Common myeloid progenitor, CD34-positive (primary cell): ENCODE results near the gene ATP8A2.
"Not testable (repeated sequence)": the region's sequence is repeated elsewhere in the genome, so short reads cannot be mapped to it uniquely, and the experiment has no call there.

Experiments
- CTCF ChIA-PET: fragments of 350-600 bp; sonication (Branson Sonifier 250); formaldehyde crosslinking; loops from one replicate; lab custom pipeline; 2021; ENCODE audit warnings: antibody characterized with exemption; lab: Charles Lee
- POLR2A ChIA-PET: fragments of 350-600 bp; sonication (Branson Sonifier 250); formaldehyde crosslinking; loops from one replicate; lab custom pipeline; 2021; ENCODE audit warnings: antibody characterized with exemption; lab: Charles Lee
- DNase-seq, 3 donors: peaks; one replicate each; pipeline versions ENCODE4 v3.0.0 to v3.0.0-alpha.2; 2013
- H3K27ac ChIP-seq, 2 experiments: 1 replicate in 1 of 2; 2 replicates in 1 of 2; pipeline ENCODE4 v1.7.0; 2013; ENCODE audit warnings: inconsistent platforms in 2 of 2, low read length in 2 of 2, mild to moderate bottlenecking in 2 of 2, low read depth in 1 of 2, moderate library complexity in 1 of 2; ENCODE audit not compliant: severe bottlenecking in 2 of 2, insufficient read depth in 1 of 2, poor library complexity in 1 of 2
- H3K27me3 ChIP-seq, 5 experiments: replicated peaks in 2 of 5; 1 replicate in 3 of 5; 2 replicates in 2 of 5; pipeline versions ENCODE4 v1.6.1 to v1.7.0; 2013; ENCODE audit warnings: low read length in 4 of 5, mild to moderate bottlenecking in 2 of 5, moderate library complexity in 2 of 5, inconsistent platforms in 1 of 5; ENCODE audit not compliant: insufficient read depth in 5 of 5, control insufficient read depth in 4 of 5
- H3K36me3 ChIP-seq, 4 experiments: 1 replicate in 2 of 4; 2 replicates in 2 of 4; pipeline versions ENCODE4 v1.6.1 to v1.7.0; 2013; ENCODE audit warnings: low read length in 3 of 4, control low read depth in 1 of 4, mild to moderate bottlenecking in 1 of 4; ENCODE audit not compliant: control insufficient read depth in 4 of 4, insufficient read depth in 4 of 4
- H3K4me1 ChIP-seq, 4 experiments: 1 replicate in 3 of 4; 2 replicates in 1 of 4; pipeline versions ENCODE4 v1.6.1 to v1.7.1; 2013; ENCODE audit warnings: low read length in 3 of 4, mild to moderate bottlenecking in 3 of 4, control low read depth in 1 of 4, inconsistent platforms in 1 of 4, moderate library complexity in 1 of 4; ENCODE audit not compliant: control insufficient read depth in 4 of 4, insufficient read depth in 4 of 4; ENCODE audit errors: control extremely low read depth in 1 of 4
- H3K4me3 ChIP-seq, 7 experiments: 1 replicate in 4 of 7; 2 replicates in 3 of 7; pipeline versions ENCODE4 v1.5.1 to v1.7.0; 2013; ENCODE audit warnings: mild to moderate bottlenecking in 7 of 7, low read length in 6 of 7, moderate library complexity in 6 of 7, inconsistent platforms in 2 of 7, low read depth in 2 of 7, control low read depth in 1 of 7; ENCODE audit not compliant: insufficient read depth in 4 of 7, control insufficient read depth in 1 of 7; ENCODE audit errors: extremely low read depth in 1 of 7
- H3K9me3 ChIP-seq, 5 experiments: 1 replicate in 4 of 5; 2 replicates in 1 of 5; pipeline versions ENCODE4 v1.6.1 to v1.7.1; 2013; ENCODE audit warnings: low read length in 4 of 5, mild to moderate bottlenecking in 2 of 5, inconsistent platforms in 1 of 5, low read depth in 1 of 5, moderate library complexity in 1 of 5; ENCODE audit not compliant: control insufficient read depth in 4 of 5, insufficient read depth in 2 of 5; ENCODE audit errors: control extremely low read depth in 1 of 5
- WGBS: methylation state at CpG from one replicate; pipeline ENCODE4 v1.1.5; 2013; ENCODE audit not compliant: insufficient coverage; 5-methylcytosine and 5-hydroxymethylcytosine counted together

ATP8A2 gene

DNA sequence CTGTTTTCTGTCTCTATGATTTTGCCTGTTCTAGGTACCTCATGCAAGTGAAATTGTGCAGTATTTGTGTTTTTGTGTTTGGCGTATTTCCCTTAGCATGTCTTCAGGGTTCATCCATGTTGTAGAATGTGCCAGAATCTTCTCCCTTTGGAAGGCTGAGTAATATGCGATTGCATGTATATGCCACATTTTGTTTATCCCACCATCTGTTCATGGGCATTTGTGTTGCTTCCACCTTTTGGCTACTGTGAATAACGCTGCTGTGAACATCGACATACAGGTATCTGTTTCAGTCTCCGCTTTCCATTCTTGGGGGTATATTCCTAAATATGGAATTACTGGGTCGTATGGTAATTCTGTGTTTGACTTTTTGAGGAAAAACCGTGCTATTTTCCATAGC is 190.0 kb downstream of the ATP8A2 start:
- Histone ChIP-seq H3K27me3 (peaks cover 0 to 12% (median 3%) of the 10 kb centered on the region in 5 experiments), H3K9me3 (no peaks in the 10 kb centered on the region), H3K4me3 (no peak overlapping the region), H3K36me3 (no peaks in the 10 kb centered on the region), H3K4me1 (no peaks in the 10 kb centered on the region), H3K27ac (no peak overlapping the region)
- ChIA-PET POLR2A (no interaction called here), CTCF (no interaction called here)
- no peak for DNase-seq
- WGBS: 93% methylated on average over 2 of the region's 7 CpGs

DNA sequence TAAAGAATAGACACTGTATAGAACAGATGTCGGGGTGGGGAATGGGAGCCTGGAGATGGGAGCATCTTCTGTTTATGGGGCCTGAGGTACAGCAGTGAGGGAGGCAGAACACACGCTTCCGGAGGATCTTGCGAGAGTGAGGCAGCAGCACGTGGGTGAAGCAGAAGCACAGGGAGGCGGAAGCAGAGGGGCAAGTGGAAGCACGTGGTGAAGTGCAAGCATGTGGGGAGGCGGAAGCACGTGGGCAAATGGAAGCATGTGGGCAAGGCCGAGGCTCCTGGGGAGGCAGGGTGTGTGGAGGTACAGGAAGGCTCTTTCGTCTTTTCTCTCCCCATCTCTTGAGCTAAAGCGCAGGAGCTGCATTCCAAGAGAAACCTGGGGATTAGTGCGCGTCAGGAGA is 198.4 kb downstream of the ATP8A2 start:
- Histone ChIP-seq H3K27ac (no peak overlapping the region), H3K27me3 (peaks cover 2 to 26% (median 12%) of the 10 kb centered on the region in 5 experiments), H3K4me3 (no peak overlapping the region), H3K4me1 (no peaks in the 10 kb centered on the region), H3K9me3 (no peaks in the 10 kb centered on the region), H3K36me3 (no peaks in the 10 kb centered on the region)
- 88% methylated on average over 14 of the region's 14 CpGs for WGBS
- ChIA-PET CTCF (no interaction called here), POLR2A (no interaction called here)
- DNase-seq: no peak

- no peak overlapping the region for H3K4me3 ChIP-seq
- no peaks in the 10 kb centered on the region for H3K9me3 ChIP-seq
- no peak overlapping the region for H3K27ac ChIP-seq
- ChIA-PET CTCF (interaction anchor here (0.6 to 1.3 kb wide), 4 partner anchors 487 to 542 kb away, joined by 3 read pairs; no protein-coding TSS in a partner anchor), POLR2A (no interaction called here)
- no peaks in the 10 kb centered on the region for H3K4me1 ChIP-seq
- DNase-seq: no peak
- no peaks in the 10 kb centered on the region for H3K36me3 ChIP-seq
- peaks cover 2 to 31% (median 13%) of the 10 kb centered on the region in 5 experiments for H3K27me3 ChIP-seq
- WGBS: 100% methylated on average over 1 of the region's 2 CpGs
Observed at GRCh38 chr13:25571237-25571636, 199.5 kb downstream of the ATP8A2 start.

DNA sequence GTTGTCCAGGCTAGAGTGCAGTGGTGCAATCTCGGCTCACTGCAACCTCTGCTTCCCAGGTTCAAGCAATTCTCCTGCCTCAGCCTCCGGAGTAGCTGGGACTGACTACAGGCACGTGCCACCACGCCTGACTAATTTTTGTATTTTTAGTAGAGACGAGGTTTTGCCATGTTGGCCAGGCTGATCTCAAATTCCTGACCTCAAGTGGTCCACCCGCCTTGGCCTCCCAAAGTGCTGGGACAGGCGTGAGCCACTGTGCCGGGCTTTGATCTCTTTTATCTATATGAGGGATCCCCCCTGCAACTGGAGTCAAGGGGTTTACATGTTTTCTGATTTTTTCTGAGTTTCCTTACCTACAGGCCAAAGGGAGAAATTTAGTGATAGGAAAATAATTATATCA is 200.4 kb downstream of the ATP8A2 start:
- DNase-seq, H3K36me3 ChIP-seq, H3K27ac ChIP-seq, POLR2A ChIA-PET, H3K4me1 ChIP-seq, H3K4me3 ChIP-seq, H3K9me3 ChIP-seq: not testable (repeated sequence)
- CTCF ChIA-PET: interaction anchor here (0.7 to 1.3 kb wide), 3 partner anchors 493 to 496 kb away, joined by 3 read pairs; no protein-coding TSS in a partner anchor
- H3K27me3 ChIP-seq: peaks cover 1 to 35% (median 18%) of the 10 kb centered on the region in 5 experiments
- WGBS: 98% methylated on average over 8 of the region's 8 CpGs

GRCh38 chr13:25574437-25575411 is 202.9 kb downstream of the ATP8A2 start:
- Histone ChIP-seq H3K36me3 (no peaks in the 10 kb centered on the region), H3K4me3 (no peak overlapping the region), H3K4me1 (no peaks in the 10 kb centered on the region), H3K27me3 (peaks cover 0 to 49% (median 18%) of the 10 kb centered on the region in 5 experiments), H3K9me3 (no peaks in the 10 kb centered on the region), H3K27ac (no peak overlapping the region)
- ChIA-PET POLR2A (interaction anchor here (0.5 kb wide), 1 partner anchor 442 kb away, joined by 3 read pairs; no protein-coding TSS in a partner anchor), CTCF (interaction anchor here (0.9 to 4.5 kb wide), 10 partner anchors 10 to 539 kb away, joined by 3 to 43 read pairs (median 4); no protein-coding TSS in a partner anchor)
- WGBS: 27% methylated on average over 3 of the region's 8 CpGs
- peak; percentile 79 to 91 (median 84) for DNase-seq

- 50% methylated on average over 4 of the region's 5 CpGs for whole genome bisulfite sequencing
- Histone ChIP-seq H3K36me3 (no peaks in the 10 kb centered on the region), H3K27me3 (peaks cover 0 to 54% (median 14%) of the 10 kb centered on the region in 5 experiments), H3K27ac (no peak overlapping the region), H3K4me1 (no peaks in the 10 kb centered on the region), H3K4me3 (no peak overlapping the region), H3K9me3 (no peaks in the 10 kb centered on the region)
- DNase-seq: no peak
- ChIA-PET CTCF (interaction anchor here (1.7 to 4.5 kb wide), 2 partner anchors 9 to 492 kb away, joined by 7 to 43 read pairs; no protein-coding TSS in a partner anchor), POLR2A (no interaction called here)
Observed at GRCh38 chr13:25575562-25575961, 203.8 kb downstream of the ATP8A2 start.

- ChIA-PET CTCF (no interaction called here), POLR2A (no interaction called here)
- no peaks in the 10 kb centered on the region for H3K4me1 ChIP-seq
- 100% methylated on average over 1 of the region's 2 CpGs for WGBS
- no peaks in the 10 kb centered on the region for H3K9me3 ChIP-seq
- H3K27me3 ChIP-seq: peaks cover 0 to 49% (median 12%) of the 10 kb centered on the region in 5 experiments
- H3K27ac ChIP-seq: no peak overlapping the region
- DNase-seq: no peak
- no peak overlapping the region for H3K4me3 ChIP-seq
- no peaks in the 10 kb centered on the region for H3K36me3 ChIP-seq
Observed at GRCh38 chr13:25578526-25578925, 206.8 kb downstream of the ATP8A2 start.
